ENCODE results near the gene SLC35B2.

The SLC35B2 gene

GRCh38 chr6:44254191-44255104 lies 2.9 kb downstream of the SLC35B2 start:
- no peak for DNase-seq (ENCODE audit: low read depth)

- DNase-seq (ENCODE audit: low read depth): peak; percentile 49
These were observed 3.8 kb downstream of the SLC35B2 start for GRCh38 chr6:44253307-44254101.

- DNase-seq (ENCODE audit: low read depth): no peak
These were observed 5.5 kb downstream of the SLC35B2 start for GRCh38 chr6:44251576-44252524.

GRCh38 chr6:44250718-44251123 lies 6.6 kb downstream of the SLC35B2 start:
- no peak for DNase-seq (ENCODE audit: low read depth)

DNA sequence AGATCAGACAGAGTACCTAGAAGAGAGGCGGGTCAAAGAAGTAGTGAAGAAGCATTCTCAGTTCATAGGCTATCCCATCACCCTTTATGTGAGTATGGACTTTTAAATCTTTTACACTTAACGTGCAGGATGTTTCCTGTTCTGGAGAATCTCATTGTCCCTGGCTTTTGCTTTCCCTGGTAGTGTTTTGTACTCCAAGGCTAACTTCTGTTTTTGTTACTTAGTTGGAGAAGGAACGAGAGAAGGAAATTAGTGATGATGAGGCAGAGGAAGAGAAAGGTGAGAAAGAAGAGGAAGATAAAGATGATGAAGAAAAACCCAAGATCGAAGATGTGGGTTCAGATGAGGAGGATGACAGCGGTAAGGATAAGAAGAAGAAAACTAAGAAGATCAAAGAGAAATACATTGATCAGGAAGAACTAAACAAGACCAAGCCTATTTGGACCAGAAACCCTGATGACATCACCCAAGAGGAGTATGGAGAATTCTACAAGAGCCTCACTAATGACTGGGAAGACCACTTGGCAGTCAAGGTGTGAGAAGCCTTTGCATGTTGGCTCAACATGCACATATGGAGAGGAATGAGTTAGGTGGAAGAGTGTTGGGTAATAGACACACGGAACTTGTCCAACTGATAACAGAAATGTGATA lies 7.1 kb downstream of the SLC35B2 start:
- DNase-seq (ENCODE audit: low read depth): no peak

GRCh38 chr6:44249082-44249748 lies 8.1 kb downstream of the SLC35B2 start:
- no peak for DNase-seq (ENCODE audit: low read depth)

- DNase-seq (ENCODE audit: low read depth): no peak
These were observed 8.7 kb downstream of the SLC35B2 start for GRCh38 chr6:44248579-44248978.

GRCh38 chr6:44247338-44248302 lies 9.7 kb downstream of the SLC35B2 start:
- peak; percentile 87 for DNase-seq (ENCODE audit: low read depth)

DNA sequence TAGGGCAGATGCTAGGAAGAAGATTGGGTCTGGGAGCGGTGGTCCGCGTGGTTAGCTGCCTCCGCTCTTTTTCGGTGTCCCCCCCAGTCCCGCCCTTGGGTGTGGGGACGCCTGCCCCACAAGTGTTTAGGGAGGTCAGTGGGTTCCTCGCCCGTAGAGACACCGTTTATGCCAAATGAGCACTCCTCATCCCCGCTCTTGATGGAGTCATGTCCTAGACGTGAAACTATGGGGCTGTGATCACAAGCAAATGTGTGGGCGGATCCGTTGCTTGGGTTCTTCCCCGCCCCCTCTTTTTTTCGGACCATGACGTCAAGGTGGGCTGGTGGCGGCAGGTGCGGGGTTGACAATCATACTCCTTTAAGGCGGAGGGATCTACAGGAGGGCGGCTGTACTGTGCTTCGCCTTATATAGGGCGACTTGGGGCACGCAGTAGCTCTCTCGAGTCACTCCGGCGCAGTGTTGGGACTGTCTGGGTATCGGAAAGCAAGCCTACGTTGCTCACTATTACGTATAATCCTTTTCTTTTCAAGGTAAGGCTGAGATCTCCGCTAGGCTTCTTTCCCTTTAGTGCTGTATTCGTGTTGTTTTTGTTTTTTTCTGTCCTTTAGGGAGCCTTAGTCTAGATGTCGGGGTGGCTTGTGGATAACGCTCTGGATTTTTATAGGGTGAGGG lies 10.5 kb downstream of the SLC35B2 start, which contains the start of gene HSP90AB1:
HSP90AB1 (plus strand) TSS at position 439 of the 675 bp plus-strand sequence. CDS start 1,529 bp downstream, outside the sequence.
- peak; percentile 96 for DNase-seq (ENCODE audit: low read depth)

GRCh38 chr6:44245912-44246662 lies 11.2 kb downstream of the SLC35B2 start:
- peak; percentile 84 for DNase-seq (ENCODE audit: low read depth)

- DNase-seq (ENCODE audit: low read depth): no peak
These were observed 11.9 kb downstream of the SLC35B2 start for GRCh38 chr6:44245391-44245911.

- no peak for DNase-seq (ENCODE audit: low read depth)
These were observed 14.0 kb downstream of the SLC35B2 start for GRCh38 chr6:44243345-44243744.

GRCh38 chr6:44238687-44239350 lies 18.5 kb downstream of the SLC35B2 start:
- DNase-seq (ENCODE audit: low read depth): no peak

GRCh38 chr6:44237813-44238433 lies 19.4 kb downstream of the SLC35B2 start:
- DNase-seq (ENCODE audit: low read depth): peak; percentile 67

DNA sequence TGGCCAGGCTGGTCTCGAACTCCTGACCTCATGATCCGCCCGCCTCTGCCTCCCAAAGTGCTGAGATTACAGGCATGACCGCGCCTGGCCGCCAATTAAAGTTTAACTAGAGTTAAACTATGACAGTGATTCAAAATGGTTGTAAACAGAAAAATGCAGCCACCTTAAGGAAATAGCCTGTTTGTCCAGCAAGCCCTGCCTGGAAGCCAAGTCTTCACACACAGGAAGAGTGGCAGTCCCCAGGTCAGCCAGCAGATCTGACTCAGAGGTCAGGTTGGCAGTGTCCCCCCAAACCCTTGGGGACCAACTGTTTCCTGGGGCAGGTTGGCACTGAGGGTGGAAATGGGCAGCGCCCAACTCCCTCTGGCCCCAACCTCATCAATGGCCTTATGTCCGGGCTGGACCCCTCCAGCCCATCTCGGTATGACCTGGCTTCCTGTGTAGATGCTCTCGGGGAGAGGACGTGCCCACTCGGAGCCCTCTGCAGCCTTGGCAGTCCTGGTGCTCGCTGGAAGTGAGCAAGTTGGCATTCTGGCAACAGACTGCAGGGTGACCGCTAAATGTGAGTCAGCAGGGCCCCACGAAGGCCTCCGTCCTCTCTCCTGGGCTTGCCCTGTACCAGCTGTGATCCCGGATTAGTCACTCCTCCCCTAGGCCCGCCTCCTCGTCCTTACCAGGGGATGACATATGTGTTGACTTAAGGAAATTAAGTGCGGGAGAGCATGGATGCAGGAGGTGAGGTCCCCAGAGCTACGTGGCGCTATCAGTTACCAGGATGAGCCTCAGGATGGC lies 20.1 kb downstream of the SLC35B2 start:
- peak; percentile 63 for DNase-seq (ENCODE audit: low read depth)
